Astrocyte (in vitro differentiated cells and primary cell): ENCODE measurements around the gene LRRN4.

Experiments
- EZH2 ChIP-seq: IDR thresholded peaks from 2 replicates; pipeline ENCODE4 v1.6.1; 2012; ENCODE audit warnings: mild to moderate bottlenecking, low read length, inconsistent platforms; ENCODE audit not compliant: insufficient read depth
- TF ChIP-seq, protein P1 (sequence below): IDR thresholded peaks from 2 replicates; pipeline ENCODE4 v1.5.1; 2011; ENCODE audit warnings: low read depth, mild to moderate bottlenecking, inconsistent platforms, low read length, moderate library complexity; ENCODE audit not compliant: insufficient read depth

DNA sequence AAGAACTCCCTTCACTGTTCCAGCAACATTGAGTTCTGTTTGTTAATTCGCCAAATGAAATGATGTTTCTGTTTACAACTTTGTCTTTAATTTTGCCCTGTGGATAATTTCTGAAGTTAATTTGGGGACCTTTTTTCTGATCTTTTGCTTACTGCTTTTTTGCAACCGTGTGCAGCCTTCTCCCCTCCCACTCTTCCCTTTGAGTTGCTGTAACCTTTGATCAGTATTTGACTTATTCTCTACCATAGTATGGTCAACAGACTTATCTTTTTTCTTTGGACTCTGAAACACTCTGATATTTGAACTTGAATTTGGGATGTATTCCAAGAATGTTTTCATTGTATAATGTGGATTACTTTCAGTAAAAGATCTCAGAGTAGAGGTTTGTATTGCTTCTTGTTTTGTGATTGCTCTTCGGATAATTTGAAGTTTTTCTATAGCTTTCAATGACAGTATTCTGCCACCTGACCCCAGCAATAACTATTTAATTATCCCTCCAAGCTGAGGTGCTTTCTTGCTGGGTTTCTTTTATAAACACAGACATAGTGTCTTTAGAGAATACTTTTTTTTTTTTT lies 46.2 kb downstream of the LRRN4 start:
- TF ChIP-seq, protein P1, sequence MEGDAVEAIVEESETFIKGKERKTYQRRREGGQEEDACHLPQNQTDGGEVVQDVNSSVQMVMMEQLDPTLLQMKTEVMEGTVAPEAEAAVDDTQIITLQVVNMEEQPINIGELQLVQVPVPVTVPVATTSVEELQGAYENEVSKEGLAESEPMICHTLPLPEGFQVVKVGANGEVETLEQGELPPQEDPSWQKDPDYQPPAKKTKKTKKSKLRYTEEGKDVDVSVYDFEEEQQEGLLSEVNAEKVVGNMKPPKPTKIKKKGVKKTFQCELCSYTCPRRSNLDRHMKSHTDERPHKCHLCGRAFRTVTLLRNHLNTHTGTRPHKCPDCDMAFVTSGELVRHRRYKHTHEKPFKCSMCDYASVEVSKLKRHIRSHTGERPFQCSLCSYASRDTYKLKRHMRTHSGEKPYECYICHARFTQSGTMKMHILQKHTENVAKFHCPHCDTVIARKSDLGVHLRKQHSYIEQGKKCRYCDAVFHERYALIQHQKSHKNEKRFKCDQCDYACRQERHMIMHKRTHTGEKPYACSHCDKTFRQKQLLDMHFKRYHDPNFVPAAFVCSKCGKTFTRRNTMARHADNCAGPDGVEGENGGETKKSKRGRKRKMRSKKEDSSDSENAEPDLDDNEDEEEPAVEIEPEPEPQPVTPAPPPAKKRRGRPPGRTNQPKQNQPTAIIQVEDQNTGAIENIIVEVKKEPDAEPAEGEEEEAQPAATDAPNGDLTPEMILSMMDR = no peak
- no peak for TF ChIP-seq EZH2
